Measurements from ENCODE around the gene ROBO1. TPM values are rescaled to one million over a fixed set of nuclear protein-coding genes. Genes with fewer than 3 reads are reported as not detected.

Gene ROBO1
- total RNA-seq, 1 donor: 34.2 TPM

- DNase-seq (ENCODE audit: low read depth): no peak
- H3K4me3 ChIP-seq (ENCODE audit: low read depth, low read length): no peak overlapping the region
- no peak for TF ChIP-seq CTCF (IDR thresholded peaks at IDR 0.05; ENCODE audit: insufficient read depth, low read length)
Measured at GRCh38 chr3:78979028-78979427, 788.8 kb downstream of the ROBO1 start.

- peak; percentile 43 for TF ChIP-seq CTCF (IDR thresholded peaks at IDR 0.05; ENCODE audit: insufficient read depth, low read length)
- no peak overlapping the region for H3K4me3 ChIP-seq (ENCODE audit: low read depth, low read length)
- peak; percentile 36 for DNase-seq (ENCODE audit: low read depth)
Measured at GRCh38 chr3:78978037-78978436, 789.8 kb downstream of the ROBO1 start.

- no peak for TF ChIP-seq CTCF (IDR thresholded peaks at IDR 0.05; ENCODE audit: insufficient read depth, low read length)
- no peak for DNase-seq (ENCODE audit: low read depth)
- H3K4me3 ChIP-seq (ENCODE audit: low read depth, low read length): no peak overlapping the region
Measured at GRCh38 chr3:78977073-78977472, 790.7 kb downstream of the ROBO1 start.

- DNase-seq (ENCODE audit: low read depth): no peak
- no peak for TF ChIP-seq CTCF (IDR thresholded peaks at IDR 0.05; ENCODE audit: insufficient read depth, low read length)
Measured at GRCh38 chr3:78976200-78976599, 791.6 kb downstream of the ROBO1 start.

GRCh38 chr3:78974181-78974790 is 793.5 kb downstream of the ROBO1 start:
- peak; percentile 51 for DNase-seq (ENCODE audit: low read depth)
- no peak for TF ChIP-seq CTCF (IDR thresholded peaks at IDR 0.05; ENCODE audit: insufficient read depth, low read length)
- H3K4me3 ChIP-seq (ENCODE audit: low read depth, low read length): no peak overlapping the region

More at GRCh38 chr3:78976200-78976599, 791.6 kb downstream of the ROBO1 start:
- H3K4me3 ChIP-seq (ENCODE audit: low read depth, low read length): no peak overlapping the region

GRCh38 chr3:78972617-78973301 is 795.0 kb downstream of the ROBO1 start:
- H3K4me3 ChIP-seq (ENCODE audit: low read depth, low read length): no peak overlapping the region
- DNase-seq (ENCODE audit: low read depth): no peak
- TF ChIP-seq CTCF (IDR thresholded peaks at IDR 0.05; ENCODE audit: insufficient read depth, low read length): no peak
